GM19397 (cell line): Measurements from ENCODE around the gene USP7.
"Not testable (repeated sequence)": the region's sequence is repeated elsewhere in the genome, so short reads cannot be mapped to it uniquely, and the experiment has no call there.

Experiments used
- ATAC-seq: cut with Tn5 transposase; IDR thresholded peaks from one replicate; pipeline ENCODE4 v1.9.1; 2021; ENCODE audit warnings: mild to moderate bottlenecking, moderate library complexity; ENCODE audit not compliant: unreplicated experiment

Gene USP7

DNA sequence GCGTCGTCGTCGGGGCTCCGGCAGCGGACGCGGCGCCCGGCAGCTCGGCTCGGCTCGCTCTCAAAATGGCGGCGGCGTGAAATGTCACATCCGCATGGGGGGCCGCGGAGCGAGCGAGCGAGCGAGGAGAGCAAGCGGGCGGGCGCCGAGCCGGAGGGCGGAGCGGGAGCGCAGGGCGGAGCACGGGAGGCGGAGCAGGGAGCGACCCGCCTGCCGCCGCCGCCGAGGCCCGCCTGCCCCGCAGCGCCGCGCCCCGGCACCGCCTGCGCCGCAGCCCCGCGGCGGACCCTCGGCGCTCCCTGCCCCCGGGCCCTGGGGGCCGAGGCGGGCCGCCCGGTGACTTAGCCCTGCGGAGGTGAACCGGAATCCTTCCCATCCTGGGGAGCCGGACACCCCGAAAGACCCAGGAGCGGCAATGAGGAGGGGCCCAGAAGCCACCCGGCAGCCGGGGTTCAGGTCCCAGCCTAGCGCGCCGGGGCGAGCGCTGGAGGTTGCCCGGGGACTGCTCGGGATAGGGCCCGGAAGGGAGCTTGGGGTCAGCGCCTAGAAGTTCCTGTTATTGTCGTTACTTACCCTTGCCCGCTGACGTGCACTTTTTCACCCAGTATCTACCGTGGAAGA is at the start of gene USP7:
USP7 (minus strand) TSS at position 86 of the 621 bp plus-strand sequence. CDS start 621 bp downstream, outside the sequence.
- peak; percentile 79 for ATAC-seq

DNA sequence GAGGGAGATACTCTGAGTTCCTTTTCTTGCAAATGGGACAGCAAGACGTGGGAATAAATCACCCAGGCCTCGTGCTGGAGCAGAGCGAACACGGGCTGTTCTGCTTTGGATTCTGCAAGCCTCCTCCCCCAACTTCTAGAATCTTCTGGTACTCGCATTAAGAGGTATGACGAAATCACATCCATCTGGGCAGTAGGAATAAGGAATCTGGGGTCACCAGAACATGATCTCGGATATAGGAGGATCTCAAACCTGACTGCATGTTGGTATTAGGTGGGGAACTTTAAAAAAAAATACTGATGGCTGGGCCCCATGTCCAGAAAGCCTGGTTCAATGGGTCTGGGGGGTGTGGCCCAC is 49.8 kb upstream of the USP7 start:
- no peak for ATAC-seq

DNA sequence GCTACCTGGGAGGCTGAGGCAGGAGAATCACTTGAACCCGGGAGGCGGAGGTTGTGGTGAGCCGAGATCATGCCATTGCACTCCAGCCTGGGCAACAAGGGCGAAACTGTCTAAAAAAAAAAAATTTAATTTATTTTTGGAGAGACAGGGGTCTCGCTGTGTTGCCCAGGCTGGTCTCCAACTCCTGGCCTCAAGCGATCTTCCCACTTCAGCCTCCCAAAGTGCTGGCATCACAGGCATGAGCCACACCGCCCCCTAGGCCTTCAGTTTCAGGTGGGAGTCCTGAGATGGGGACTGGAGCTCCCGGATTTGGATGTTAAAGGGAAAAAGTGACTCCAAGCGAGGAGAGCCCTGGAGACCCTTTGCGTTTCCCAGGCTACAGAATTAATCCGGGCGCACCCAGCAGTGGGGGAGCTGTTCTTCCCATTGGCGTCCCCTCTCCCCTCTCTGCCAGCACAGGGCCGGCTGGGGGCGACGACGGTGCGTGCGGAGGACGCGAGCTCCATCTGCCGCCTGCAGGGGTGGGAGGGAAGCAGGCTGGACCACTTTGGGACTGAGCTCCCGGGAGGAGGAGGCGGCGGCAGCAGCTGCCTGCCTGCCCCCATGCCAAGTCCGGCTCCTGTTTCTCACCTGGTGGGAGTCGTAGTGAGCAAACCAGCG is 49.3 kb upstream of the USP7 start:
- no peak for ATAC-seq

DNA sequence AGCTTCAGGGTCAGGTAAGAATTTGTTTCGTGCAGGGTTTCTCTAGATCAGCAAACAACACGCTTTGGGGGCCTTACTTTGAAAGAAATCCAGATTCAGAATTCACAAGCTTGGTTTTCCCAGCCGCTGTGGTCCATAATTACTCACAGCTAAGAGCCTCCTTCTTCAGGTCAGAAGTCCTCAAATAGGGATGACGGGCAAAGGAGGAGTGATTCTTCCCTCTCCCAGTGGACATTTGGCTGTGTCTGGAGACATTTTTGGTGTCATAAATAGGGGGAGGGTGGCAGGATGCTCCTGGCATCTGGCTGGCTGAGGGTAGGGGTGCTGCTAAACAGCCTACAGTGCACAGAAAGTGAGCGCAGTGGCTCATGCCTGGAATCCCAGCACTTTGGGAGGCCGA is 48.6 kb upstream of the USP7 start:
- ATAC-seq = no peak

DNA sequence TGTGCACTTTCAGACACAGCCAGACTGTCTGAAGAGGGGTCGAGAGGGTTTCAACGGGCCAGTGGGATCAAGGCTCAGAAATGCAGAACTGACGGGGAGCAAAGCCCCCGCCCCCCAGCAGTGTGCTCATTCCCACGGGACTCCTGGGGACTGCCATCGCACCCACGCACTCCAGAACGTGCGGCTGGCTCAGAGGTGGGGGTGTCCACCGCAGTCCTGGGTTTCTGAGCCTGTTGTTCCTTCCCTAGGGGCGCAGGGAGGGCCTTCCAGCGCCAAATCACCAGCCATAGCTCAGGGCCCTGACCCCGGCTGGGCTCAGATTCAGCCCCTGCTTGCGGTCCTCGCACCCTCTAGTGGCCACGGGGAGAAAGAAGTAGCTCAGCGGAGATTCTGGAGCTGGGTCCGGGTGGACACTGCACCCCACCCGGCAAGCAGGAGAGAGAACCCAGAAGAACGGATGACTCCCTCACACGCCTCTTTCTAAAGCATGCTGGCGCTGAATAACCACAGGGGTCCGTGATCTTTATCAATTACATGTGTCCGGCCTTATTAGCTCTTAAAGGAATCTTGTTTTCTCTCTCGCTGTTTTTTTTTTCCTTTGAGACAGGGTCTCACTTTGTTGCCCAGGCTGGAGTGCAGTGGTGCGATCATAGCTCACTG is 45.0 kb upstream of the USP7 start:
- peak; percentile 91 for ATAC-seq

DNA sequence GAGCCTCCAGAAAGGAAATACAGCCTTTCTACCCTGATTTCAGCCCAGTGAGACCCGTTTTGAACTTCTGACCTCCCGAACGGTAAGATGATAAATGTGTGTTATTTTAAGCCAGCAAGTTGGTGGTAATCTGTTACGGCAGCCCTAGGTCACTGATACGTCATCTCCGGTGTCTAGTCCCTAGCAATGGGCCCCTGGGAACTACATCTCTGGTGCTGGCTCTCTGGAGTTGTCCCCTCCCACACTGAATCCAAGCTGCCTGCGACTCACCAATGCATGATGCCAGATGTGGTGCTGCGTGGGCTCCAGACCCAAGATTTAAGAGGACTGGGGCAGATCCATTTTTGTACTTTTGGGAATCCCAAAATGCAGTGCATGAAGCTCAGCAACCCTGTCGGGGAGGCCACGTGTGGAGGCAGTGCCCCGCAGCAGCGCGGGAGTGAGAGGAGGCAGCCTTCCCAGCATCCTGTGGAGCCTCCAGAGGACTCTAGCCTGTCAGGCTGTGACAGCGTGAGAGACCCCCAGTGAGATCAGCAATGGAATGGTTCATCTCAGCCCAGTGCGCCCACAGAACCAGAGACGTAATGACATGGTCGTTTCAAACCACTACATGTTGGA is 43.6 kb upstream of the USP7 start:
- no peak for ATAC-seq

DNA sequence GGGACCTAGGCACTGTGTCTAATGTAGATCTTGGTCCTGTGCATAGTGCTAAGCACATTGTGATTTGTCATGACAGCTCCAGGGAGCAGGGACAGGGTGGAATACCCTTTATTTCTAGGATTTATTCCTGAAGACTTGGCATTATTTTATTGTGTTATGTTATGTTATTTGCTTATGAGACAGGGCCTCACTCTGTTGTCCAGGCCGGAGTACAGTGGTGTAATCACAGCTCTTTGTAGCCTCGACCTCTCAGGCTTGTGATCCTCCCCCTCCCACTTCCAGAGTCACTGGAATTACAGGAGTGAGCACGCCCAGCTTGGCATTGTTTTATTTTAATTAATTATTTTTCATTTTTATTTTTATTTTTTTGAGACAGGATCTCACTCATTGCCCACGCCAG is 40.5 kb upstream of the USP7 start:
- no peak for ATAC-seq

DNA sequence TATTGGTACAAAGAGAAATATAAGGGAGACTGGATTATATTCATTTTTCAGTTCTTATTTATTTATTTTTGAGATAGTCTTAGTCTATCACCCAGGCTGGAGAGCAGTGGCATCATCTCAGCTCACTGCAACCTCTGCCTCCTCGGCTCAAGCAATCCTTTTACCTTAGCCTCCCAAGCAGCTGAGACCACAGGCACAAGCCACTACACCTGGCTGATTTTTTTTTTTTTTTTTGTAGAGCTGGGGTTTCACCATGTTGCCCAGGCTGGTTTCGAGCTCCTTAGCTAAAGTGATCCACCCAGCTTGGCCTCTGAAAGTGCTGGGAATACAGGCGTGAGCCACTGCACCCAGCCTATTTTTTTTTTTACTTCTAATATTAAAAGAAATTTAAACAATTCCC is 40.1 kb upstream of the USP7 start:
- ATAC-seq = no peak

DNA sequence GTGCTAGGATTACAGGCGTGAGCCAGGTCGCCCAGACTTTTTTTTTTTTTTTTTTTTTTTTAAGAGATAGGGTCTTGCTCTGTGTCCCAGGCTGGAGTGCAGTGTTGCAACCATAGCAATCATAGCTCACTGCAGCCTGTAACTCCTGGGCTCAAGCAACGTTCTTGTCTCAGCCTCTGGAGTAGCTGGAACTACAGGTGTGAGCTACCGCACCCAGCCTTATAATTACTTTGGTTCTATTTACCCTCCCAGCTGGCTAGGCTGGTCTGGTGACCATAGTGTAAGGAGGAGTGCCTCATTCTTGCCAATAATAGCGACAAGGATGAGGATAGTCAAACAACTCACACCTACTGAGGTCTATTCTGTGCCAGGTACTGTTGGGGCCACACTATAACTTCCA is 39.6 kb upstream of the USP7 start:
- no peak for ATAC-seq

DNA sequence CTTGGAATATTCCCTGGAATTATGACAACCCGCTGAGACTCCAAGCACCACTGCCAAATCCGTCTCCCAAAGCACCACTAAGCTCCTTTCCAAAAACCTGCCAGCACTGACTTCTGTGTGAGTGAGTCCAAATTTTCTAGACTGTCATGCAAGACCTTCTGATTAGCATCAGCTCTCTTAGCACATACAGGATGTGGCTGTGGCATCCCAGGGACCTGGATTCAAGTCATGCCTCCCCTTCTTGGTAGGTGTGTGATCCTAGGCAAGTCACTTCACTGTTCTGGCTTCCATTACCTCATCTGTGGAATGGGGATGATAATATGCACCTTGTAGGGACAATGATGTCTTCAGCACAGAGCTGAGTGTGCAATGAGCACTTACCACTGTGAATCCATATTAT is 38.3 kb upstream of the USP7 start:
- ATAC-seq = no peak

DNA sequence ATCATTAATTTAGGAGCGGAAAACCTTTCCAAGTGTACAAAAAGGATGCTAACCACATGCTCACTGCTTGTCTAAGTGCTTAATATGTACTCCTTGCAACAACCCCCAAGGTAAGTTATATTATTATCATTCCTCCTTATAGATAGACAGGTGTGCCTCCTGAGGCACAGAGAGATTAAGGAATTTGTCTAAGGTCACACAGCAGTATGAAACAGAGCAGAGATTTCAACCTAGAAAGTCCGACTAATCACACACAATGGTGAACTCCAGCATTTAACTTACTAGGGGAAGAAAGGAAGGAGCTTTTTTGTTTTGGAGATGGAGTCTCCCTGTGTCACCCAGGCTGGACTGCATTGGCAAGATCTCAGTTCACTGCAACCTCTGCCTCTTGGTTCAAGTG is 37.0 kb upstream of the USP7 start:
- ATAC-seq = no peak

DNA sequence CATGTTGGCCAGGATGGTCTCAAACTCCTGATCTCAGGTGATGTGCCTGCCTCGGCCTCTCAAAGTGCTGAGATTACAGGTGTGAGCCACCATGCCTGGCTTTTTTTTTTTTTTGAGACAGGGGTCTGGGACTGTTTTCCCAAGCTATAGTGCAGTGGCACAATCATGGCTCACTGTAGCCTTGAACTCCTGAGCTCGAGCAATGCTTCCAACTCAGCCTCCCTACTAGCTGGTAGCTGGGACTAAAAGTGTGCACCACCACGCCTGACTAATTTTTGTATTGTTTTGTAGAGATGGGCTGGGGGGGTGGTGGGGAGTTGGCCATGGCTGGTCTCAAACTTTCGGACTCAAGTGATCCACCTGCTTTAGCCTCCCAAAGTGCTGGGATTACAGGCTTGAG is 36.1 kb upstream of the USP7 start:
- ATAC-seq = no peak

DNA sequence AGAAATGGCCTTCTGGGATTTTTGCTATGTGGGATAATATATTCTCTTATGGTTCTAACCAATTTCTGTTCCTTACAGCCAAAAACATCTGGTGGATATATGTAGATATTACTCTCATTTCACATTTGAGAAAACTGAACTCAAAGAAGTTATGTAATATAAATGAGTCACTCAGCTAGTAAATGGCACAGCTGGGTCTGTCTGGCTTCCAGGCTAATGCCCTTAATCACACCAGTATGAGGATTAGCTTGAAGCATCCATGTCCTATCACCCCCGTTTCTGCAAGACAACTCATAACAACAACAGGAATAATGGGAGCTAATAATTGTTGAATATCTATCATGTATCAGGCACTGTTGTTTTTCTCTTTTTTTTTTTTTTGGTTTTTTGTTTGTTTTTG is 34.4 kb upstream of the USP7 start:
- no peak for ATAC-seq

DNA sequence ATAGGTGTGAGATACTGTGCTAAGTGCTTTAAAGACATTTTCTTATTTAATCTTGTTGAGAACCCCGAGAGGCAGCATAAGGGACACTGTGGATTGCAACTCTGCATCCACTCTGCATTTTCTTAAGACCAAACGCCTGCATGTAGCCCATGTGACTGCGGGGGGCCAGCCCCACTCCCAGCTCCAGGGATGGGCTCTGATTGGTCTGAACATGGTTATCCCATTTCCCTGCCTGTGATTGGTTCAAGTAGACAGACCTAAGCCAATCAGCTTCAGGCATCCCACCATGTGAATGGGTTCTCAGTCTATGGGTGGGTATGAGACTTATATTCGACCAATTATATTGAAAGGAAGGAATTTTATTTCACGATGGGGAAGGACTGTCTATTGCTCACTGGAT is 33.2 kb upstream of the USP7 start:
- no peak for ATAC-seq

DNA sequence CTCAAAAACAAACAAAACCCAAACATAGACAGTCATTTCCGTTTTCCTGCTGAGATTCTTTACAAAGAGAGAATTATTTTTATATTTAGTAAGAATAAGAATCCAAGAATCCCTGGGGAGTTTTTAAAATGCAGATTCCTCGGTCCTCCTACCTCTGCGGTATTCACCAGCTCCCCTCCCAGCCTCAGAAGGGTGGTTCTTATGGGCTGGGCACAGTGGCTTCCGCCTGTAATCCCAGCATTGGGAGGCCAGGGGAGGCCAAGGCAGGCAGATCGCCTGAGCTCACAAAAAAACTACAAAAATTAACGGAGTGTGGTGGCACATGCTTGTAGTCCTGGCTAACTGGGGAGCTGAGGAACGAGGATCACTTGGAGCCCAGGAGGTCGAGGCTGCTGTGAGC is 26.7 kb upstream of the USP7 start:
- no peak for ATAC-seq

DNA sequence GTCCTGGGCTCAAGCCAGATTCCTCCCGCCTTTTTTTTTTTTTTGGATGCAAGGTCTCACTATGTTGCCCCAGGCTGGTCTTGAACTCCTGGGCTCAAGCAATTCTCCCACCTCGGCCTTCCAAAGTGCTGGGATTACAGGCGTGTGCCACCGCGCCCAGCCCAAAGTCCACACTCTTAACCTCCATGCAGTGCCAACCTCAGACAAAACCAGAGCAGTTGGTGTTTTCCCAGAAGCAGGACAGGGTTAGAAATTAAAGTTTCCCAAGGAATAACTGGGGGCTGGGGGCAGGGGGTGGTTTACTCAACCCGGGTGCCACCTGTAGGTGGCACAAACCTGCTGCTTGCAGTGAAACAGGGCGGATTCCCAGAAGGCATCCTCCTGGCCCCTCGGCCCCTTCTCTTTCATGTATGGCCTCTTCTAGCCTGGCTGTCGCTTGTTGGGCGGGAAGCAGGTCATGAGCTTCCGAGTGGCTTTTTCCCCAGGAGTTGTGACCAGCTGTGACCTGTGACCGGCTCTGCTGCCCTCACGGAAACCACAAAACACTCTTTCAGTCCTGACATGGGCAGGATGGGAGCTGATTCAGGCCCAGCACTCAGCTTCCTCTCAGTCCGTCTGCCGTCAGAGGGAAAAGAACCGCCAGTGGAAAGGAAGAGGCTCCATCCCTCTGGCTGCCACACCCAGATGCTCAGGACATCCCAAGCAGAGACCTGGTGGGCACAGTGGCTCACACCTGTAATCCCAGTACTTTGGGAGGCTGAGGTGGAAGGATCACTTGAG is 25.6 kb upstream of the USP7 start:
- no peak for ATAC-seq

DNA sequence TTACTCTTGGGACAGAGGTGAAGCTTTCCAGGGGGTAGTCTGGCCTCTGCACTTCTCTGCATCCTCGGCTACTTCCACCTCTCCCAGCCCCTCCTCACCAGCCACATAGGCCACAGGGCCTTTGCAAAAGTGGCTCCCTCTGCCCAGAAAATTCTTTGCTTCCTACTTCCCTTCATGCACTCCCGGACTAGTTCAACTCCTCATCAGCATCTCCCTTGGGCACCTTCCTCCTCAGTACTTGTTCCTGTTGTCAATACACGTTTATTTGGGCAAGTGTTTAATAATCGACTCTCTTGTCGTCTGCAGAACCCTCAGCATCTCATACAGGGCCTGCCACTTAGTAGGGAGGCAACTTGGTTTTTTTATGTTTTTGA is 23.1 kb upstream of the USP7 start:
- ATAC-seq = no peak

DNA sequence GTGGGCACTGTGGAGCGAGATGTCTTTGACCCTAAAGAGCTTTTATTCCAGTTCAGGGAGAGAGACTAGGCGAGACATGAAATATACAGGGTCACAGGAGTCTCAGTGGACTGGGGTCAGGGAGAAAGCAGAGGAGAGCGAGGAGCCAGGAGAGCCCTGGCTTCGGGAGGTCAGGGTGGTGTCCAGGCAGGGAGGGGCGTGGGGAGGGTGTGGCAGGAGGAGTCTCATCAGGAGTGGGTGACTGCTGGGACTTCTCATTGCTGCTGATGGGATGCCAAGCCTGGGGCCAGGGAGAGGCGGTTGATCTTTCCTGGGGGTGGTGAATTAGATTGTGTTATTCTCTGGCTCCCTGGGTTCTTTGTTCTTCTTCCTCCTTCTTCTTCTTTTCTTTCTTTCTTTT is 22.4 kb upstream of the USP7 start:
- ATAC-seq = no peak

DNA sequence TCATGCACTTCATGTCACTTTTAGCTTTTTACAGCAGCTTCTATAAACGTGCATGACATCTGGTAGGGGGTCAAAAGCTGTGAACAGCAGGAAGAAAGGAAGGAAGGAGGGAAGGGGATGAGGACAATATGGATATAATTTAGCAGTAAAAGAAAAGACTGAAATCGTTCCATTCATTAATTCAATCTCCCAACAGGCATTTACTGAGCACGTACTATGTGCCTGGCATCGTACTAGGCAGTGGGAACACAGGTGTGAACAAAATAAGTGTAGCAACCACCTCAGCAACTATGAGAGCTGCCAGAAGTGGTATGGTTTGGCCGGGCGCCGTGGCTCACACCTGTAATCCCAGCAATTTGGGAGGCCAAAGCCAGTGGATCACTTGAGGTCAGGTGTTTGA is 19.1 kb upstream of the USP7 start:
- ATAC-seq = no peak

DNA sequence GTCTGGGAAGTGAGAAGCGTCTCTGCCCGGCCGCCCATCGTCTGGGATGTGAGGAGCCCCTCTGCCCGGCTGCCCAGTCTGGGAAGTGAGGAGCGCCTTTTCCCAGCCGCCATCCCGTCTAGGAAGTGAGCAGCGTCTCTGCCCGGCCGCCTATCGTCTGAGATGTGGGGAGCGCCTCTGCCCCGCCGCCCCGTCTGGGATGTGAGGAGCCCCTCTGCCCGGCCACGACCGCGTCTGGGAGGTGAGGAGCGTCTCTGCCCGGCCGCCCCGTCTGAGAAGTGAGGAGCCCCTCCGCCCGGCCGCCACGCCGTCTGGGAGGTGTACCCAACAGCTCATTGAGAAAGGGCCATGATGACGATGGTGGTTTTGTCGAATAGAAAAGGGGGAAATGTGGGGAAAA is 18.2 kb upstream of the USP7 start:
- not testable (repeated sequence) for ATAC-seq

DNA sequence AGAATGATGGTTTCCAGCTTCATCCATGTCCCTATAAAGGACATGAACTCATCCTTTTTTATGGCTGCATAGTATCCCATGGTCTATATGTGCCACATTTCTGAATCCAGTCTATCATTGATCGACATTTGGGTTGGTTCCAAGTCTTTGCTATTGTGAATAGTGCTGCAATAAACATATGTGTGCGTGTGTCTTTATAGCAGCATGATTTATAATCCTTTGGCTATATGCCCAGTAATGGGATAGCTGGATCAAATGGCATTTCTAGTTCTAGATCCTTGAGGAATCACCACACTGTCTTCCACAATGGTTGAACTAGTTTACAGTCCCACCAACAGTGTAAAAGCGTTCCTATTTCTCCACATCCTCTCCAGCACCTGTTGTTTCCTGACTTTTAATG is 12.5 kb upstream of the USP7 start:
- not testable (repeated sequence) for ATAC-seq
